HepG2 (cell line): ENCODE data around the gene QSOX1. TPM values are rescaled to one million over a fixed set of nuclear protein-coding genes. Genes with fewer than 3 reads are reported as not detected.
"Not testable (repeated sequence)": the region's sequence is repeated elsewhere in the genome, so short reads cannot be mapped to it uniquely, and the experiment has no call there.

Source experiments
- ATAC-seq: fragments of 200-7000 bp; cut with Tn5 transposase; 3 replicates; pipeline ENCODE4 v1.9.1; 2020; ENCODE audit warnings: mild to moderate bottlenecking, moderate library complexity
- BruUV-seq: library from RNA; stranded (reverse); fragments of 400-500 nt; replicated peaks from 2 replicates; lab custom pipeline; 2021; lab: Mats Ljungman, UMichigan
- CTCF ChIA-PET: fragments of 300-600 bp; formaldehyde crosslinking; extraction: SDS; loops from one replicate; lab custom pipeline; 2021; ENCODE audit warnings: low total read pairs, inconsistent platforms, low intra/inter-chr PET ratio; lab: Yijun Ruan, JAX
- POLR2A ChIA-PET: fragments of 350-600 bp; sonication (Branson Sonifier 250); formaldehyde crosslinking; loops from one replicate; lab custom pipeline; 2020; ENCODE audit warnings: antibody characterized with exemption, inconsistent platforms; lab: Yijun Ruan, JAX
- DNase-seq: peaks from one replicate; pipeline ENCODE4 v3.0.0-alpha.2; 2015; ENCODE audit warnings: low spot score
- FAIRE-seq: peaks from 3 replicates; lab custom pipeline; 2011; peaks lifted over from hg19 to GRCh38; lab: Jason Lieb, UNC
- H2AFZ ChIP-seq: one replicate; pipeline ENCODE4 v1.6.1; 2011; ENCODE audit warnings: low read length, inconsistent platforms
- H3K27ac ChIP-seq: fragments of 300-600 bp; 3 replicates; pipeline ENCODE4 v1.8.0; 2011; ENCODE audit warnings: mixed run types, mild to moderate bottlenecking, mixed read lengths, low read length, inconsistent platforms; ENCODE audit not compliant: insufficient read depth; ENCODE audit errors: extremely low read length
- H3K27me3 ChIP-seq, 2 experiments: fragments of 200-600 bp in 1 of 2; 2 replicates in 1 of 2; 3 replicates in 1 of 2; pipeline versions ENCODE4 v1.6.0 to v1.8.0; 2011; ENCODE audit warnings: low read length in 2 of 2, mild to moderate bottlenecking in 2 of 2, moderate library complexity in 2 of 2, inconsistent platforms in 1 of 2; ENCODE audit not compliant: insufficient read depth in 2 of 2, control insufficient read depth in 1 of 2
- H3K36me3 ChIP-seq, 2 experiments: fragments of 200-600 bp in 1 of 2; replicated peaks in 1 of 2; 2 replicates in 1 of 2; 3 replicates in 1 of 2; pipeline versions ENCODE4 v1.5.1 to v1.8.0; 2011; ENCODE audit warnings: low read length in 2 of 2, inconsistent platforms in 1 of 2; ENCODE audit not compliant: insufficient read depth in 2 of 2, control insufficient read depth in 1 of 2
- H3K4me1 ChIP-seq: 2 replicates; pipeline ENCODE4 v1.5.1; 2012; ENCODE audit warnings: low read length, inconsistent platforms; ENCODE audit not compliant: insufficient read depth
- H3K4me2 ChIP-seq: 2 replicates; pipeline ENCODE4 v1.6.0; 2011; ENCODE audit warnings: low read depth, low read length, inconsistent platforms
- H3K4me3 ChIP-seq, 3 experiments: fragments of 200-600 bp in 1 of 3; sonication (generic), shearing (Covaris generic) in 1 of 3; replicated peaks in 1 of 3; 2 replicates each; pipeline ENCODE4 v1.5.1; 2011 to 2016; ENCODE audit warnings: low read length in 3 of 3, inconsistent platforms in 2 of 3, low read depth in 2 of 3, mild to moderate bottlenecking in 2 of 3, control low read depth in 1 of 3, mixed read lengths in 1 of 3; ENCODE audit not compliant: insufficient read depth in 1 of 3
- H3K79me2 ChIP-seq: one replicate; pipeline ENCODE4 v1.6.1; 2011; ENCODE audit warnings: low read length, inconsistent platforms; ENCODE audit not compliant: insufficient read depth
- H3K9ac ChIP-seq: 2 replicates; pipeline ENCODE4 v1.6.0; 2011; ENCODE audit warnings: mild to moderate bottlenecking, low read depth, low read length, inconsistent platforms; ENCODE audit not compliant: insufficient read depth
- H3K9me3 ChIP-seq: 2 replicates; pipeline ENCODE4 v1.5.1; 2012; ENCODE audit warnings: mild to moderate bottlenecking, low read length
- H4K20me1 ChIP-seq: 2 replicates; pipeline ENCODE4 v1.6.0; 2011; ENCODE audit warnings: inconsistent platforms, mild to moderate bottlenecking, low read length, moderate library complexity; ENCODE audit not compliant: insufficient read depth
- ATF7 ChIP-seq, 2 experiments: fragments of 450-650 bp in 1 of 2; sonication (generic) in 1 of 2; formaldehyde crosslinking in 1 of 2; IDR thresholded peaks; 2 replicates each; pipeline versions ENCODE4 v1.4.0 to v1.6.1; 2016 to 2020; ENCODE audit warnings: antibody characterized with exemption in 1 of 2, mild to moderate bottlenecking in 1 of 2, missing genetic modification reagents in 1 of 2
- CBX5 ChIP-seq: sonication (generic); formaldehyde crosslinking; IDR thresholded peaks from 2 replicates; pipeline ENCODE4 v1.4.0; 2020; ENCODE audit warnings: missing genetic modification reagents, borderline replicate concordance
- CCAR2 ChIP-seq: fragments of 200-400 bp; formaldehyde crosslinking; optimal IDR thresholded peaks from 2 replicates; pipeline ENCODE3; 2018; ENCODE audit warnings: low read depth, mild to moderate bottlenecking, low read length, moderate library complexity
- CREB1 ChIP-seq, 2 experiments: fragments of 450-650 bp in 1 of 2; IDR thresholded peaks; 2 replicates each; pipeline ENCODE4 v1.6.1; 2016 to 2017; ENCODE audit warnings: control low read depth in 1 of 2, mild to moderate bottlenecking in 1 of 2, missing compliant biosample characterization in 1 of 2, missing genetic modification characterization in 1 of 2
- DR1 ChIP-seq: sonication (generic); formaldehyde crosslinking; IDR thresholded peaks from 2 replicates; pipeline ENCODE4 v1.8.0; 2021; ENCODE audit warnings: mild to moderate bottlenecking, missing genetic modification reagents, inconsistent platforms
- MED1 ChIP-seq: sonication (generic); formaldehyde crosslinking; IDR thresholded peaks from 2 replicates; pipeline ENCODE4 v1.4.0; 2020; ENCODE audit warnings: missing genetic modification reagents
- ONECUT2 ChIP-seq: sonication (generic); formaldehyde crosslinking; IDR thresholded peaks from 2 replicates; pipeline ENCODE4 v1.4.0; 2020; ENCODE audit warnings: missing genetic modification reagents
- TOPORS ChIP-seq: sonication (generic); formaldehyde crosslinking; IDR thresholded peaks from 2 replicates; pipeline ENCODE4 v1.8.0; 2023; ENCODE audit warnings: mild to moderate bottlenecking, missing genetic modification reagents
- ZFY ChIP-seq: sonication (generic); formaldehyde crosslinking; IDR thresholded peaks from 2 replicates; pipeline ENCODE4 v1.4.0; 2020; ENCODE audit warnings: missing genetic modification reagents
- WGBS: methylation state at CpG from one replicate; pipeline ENCODE4 v1.1.6; 2017; ENCODE audit warnings: low lambda C conversion rate; 5-methylcytosine and 5-hydroxymethylcytosine counted together
- in situ Hi-C: cut with HindIII; loops from 2 replicates; pipeline ENCODE4 v1.10.0; 2017; ENCODE audit warnings: low pct_unique_long_range_greater_than_20kb; ENCODE audit not compliant: extremely low pct_ligation_motif_present
- intact Hi-C: fragments of 100-400 bp; cut with micrococcal nuclease; formaldehyde crosslinking; loops from one replicate; pipeline ENCODE4 v1.10.0; 2022; ENCODE audit not compliant: unreplicated experiment
- polyA plus RNA-seq, 8 experiments: library from polyadenylated mRNA; depleted of rRNA in 3 of 8; stranded (reverse) in 7 of 8; unstranded in 1 of 8; fragments of >200 nt; fragmentation: Illumina TruSeq in 4 of 8; extraction: Trizol in 4 of 8; gene quantifications; 2 replicates each; pipeline versions ENCODE4 v1.2.1 to v1.2.3, GENCODE V29; 2011 to 2016; ENCODE audit warnings: low read depth in 4 of 8, missing spikeins in 1 of 8, mixed read lengths in 1 of 8; ENCODE audit not compliant: insufficient read depth in 1 of 8
- total RNA-seq, 5 experiments: library from RNA; depleted of rRNA; stranded (reverse); fragments of >200 nt; fragmentation: Illumina TruSeq; extraction: Trizol; gene quantifications; 2 replicates each; pipeline ENCODE4 v1.2.3, GENCODE V29; 2016; ENCODE audit warnings: low read depth in 1 of 5
- TF ChIP-seq, protein P1 (sequence below): sonication (generic); formaldehyde crosslinking; IDR thresholded peaks from 2 replicates; pipeline ENCODE4 v1.5.0; 2020; ENCODE audit warnings: missing genetic modification reagents, mild to moderate bottlenecking, borderline replicate concordance
- TF ChIP-seq, protein P2 (sequence below): IDR thresholded peaks from 2 replicates; pipeline ENCODE4 v1.6.1; 2012; ENCODE audit warnings: low read length, improper control_type of control experiment

QSOX1 gene
- total and polyA plus RNA-seq, 2 of the 13 experiments (the other 11 are each of a cell fraction or from before 2014, with no cell fraction given), result 6.8 to 40.2 TPM

DNA sequence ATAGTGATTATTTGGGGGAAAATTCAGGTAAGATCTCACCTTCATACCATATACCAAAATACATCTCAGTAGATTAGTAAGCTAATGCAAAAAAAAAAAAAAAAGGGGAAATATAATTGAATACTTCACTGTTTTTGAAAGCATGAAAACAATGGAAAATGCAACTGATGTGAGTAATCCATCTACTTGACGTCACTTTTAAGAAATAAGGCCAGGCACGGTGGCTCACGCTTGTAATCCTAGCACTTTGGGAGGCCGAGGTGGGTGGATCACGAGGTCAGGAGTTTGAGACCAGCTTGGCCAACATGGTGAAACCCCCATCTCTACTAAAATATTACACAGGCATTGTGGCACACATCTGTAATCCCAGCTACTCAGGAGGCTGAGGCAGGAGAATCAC lies 47.9 kb downstream of the QSOX1 start:
- FAIRE-seq; in situ Hi-C loops; ATAC-seq; H3K36me3 ChIP-seq; H3K4me3 ChIP-seq; intact Hi-C loops; POLR2A ChIA-PET; H2AFZ ChIP-seq; H3K4me1 ChIP-seq; CTCF ChIA-PET; DNase-seq; H4K20me1 ChIP-seq; H3K27ac ChIP-seq; BruUV-seq; H3K9ac ChIP-seq; H3K4me2 ChIP-seq; H3K27me3 ChIP-seq; H3K9me3 ChIP-seq; H3K79me2 ChIP-seq; TF ChIP-seq CREB1, ATF7 (CRISPR knock-in tag; IDR thresholded peaks at IDR 0.05): not testable (repeated sequence)
- TF ChIP-seq CREB1 (IDR thresholded peaks at IDR 0.05) (0 out of 2 replicates have a peak, but pooled peaks have one; percentile 18), ATF7 (IDR thresholded peaks at IDR 0.05) (peak; percentile 23; the same call in 1 of the 2 replicates)
- 39% methylated on average over 5 of the region's 5 CpGs for WGBS

DNA sequence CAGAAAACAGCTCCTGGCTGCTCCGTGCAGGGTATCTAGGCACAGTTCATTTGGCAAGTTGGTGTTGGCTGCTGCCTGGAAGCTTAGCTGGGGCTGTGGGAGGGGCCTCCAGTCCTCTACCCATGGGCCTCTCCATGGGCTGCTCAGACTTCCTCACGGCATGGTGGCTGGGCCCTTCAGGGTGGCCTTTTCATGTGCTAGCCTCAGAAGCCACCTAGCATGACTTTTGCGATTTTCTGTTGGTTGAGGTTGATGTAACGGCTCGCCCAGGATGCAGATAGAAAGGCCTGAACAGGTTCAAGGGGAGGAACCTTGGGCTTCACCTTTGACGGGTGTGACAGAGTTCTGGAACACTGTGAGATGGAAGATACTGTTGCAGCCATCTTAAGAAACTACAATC lies 49.6 kb downstream of the QSOX1 start:
- Histone ChIP-seq H3K79me2 (no peaks in the 10 kb centered on the region), H3K9me3 (no peaks in the 10 kb centered on the region), H3K4me2 (no peak overlapping the region), H3K4me3 (no peak overlapping the region), H4K20me1 (no peaks in the 10 kb centered on the region), H3K27ac (no peak overlapping the region), H3K27me3 (peaks cover 0 to 9% of the 10 kb centered on the region in 2 experiments; a peak in 2 of 5 replicates), H3K36me3 (no peaks in the 10 kb centered on the region), H3K4me1 (no peaks in the 10 kb centered on the region), H3K9ac (no peak overlapping the region), H2AFZ (no peak overlapping the region)
- ATAC-seq (no peak), FAIRE-seq (no peak), DNase-seq (no peak)
- in situ Hi-C loops (no loop called here), intact Hi-C loops (no loop called here)
- 20% methylated on average over 6 of the region's 6 CpGs for WGBS
- ChIA-PET CTCF (no interaction called here), POLR2A (no interaction called here)
- no TSS peak for BruUV-seq
- TF ChIP-seq DR1 (CRISPR knock-in tag) (no peak), ZFY (CRISPR knock-in tag) (no peak), CBX5 (no peak), CCAR2 (no peak), MED1 (CRISPR knock-in tag) (no peak), TOPORS (CRISPR knock-in tag) (no peak), ONECUT2 (CRISPR knock-in tag) (no peak)
- TF ChIP-seq, protein P1, sequence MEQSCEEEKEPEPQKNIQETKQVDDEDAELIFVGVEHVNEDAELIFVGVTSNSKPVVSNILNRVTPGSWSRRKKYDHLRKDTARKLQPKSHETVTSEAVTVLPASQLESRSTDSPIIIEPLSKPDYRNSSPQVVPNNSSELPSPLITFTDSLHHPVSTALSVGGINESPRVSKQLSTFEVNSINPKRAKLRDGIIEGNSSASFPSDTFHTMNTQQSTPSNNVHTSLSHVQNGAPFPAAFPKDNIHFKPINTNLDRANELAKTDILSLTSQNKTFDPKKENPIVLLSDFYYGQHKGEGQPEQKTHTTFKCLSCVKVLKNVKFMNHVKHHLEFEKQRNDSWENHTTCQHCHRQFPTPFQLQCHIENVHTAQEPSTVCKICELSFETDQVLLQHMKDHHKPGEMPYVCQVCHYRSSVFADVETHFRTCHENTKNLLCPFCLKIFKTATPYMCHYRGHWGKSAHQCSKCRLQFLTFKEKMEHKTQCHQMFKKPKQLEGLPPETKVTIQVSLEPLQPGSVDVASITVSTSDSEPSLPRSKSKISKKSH (CRISPR knock-in tag), result no peak
- TF ChIP-seq, protein P2, sequence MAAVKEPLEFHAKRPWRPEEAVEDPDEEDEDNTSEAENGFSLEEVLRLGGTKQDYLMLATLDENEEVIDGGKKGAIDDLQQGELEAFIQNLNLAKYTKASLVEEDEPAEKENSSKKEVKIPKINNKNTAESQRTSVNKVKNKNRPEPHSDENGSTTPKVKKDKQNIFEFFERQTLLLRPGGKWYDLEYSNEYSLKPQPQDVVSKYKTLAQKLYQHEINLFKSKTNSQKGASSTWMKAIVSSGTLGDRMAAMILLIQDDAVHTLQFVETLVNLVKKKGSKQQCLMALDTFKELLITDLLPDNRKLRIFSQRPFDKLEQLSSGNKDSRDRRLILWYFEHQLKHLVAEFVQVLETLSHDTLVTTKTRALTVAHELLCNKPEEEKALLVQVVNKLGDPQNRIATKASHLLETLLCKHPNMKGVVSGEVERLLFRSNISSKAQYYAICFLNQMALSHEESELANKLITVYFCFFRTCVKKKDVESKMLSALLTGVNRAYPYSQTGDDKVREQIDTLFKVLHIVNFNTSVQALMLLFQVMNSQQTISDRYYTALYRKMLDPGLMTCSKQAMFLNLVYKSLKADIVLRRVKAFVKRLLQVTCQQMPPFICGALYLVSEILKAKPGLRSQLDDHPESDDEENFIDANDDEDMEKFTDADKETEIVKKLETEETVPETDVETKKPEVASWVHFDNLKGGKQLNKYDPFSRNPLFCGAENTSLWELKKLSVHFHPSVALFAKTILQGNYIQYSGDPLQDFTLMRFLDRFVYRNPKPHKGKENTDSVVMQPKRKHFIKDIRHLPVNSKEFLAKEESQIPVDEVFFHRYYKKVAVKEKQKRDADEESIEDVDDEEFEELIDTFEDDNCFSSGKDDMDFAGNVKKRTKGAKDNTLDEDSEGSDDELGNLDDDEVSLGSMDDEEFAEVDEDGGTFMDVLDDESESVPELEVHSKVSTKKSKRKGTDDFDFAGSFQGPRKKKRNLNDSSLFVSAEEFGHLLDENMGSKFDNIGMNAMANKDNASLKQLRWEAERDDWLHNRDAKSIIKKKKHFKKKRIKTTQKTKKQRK, result no peak
